Upper lobe of left lung (tissue), 4 donors: Measurements from ENCODE around the gene H2AZ2.
"Not testable (repeated sequence)": the region's sequence is repeated elsewhere in the genome, so short reads cannot be mapped to it uniquely, and the experiment has no call there.

Experiments
- EP300 ChIP-seq, 4 donors: sonication (generic); formaldehyde crosslinking; IDR thresholded peaks; one replicate each; pipeline ENCODE4 v1.5.1; 2017; ENCODE audit warnings: antibody characterized with exemption in 4 of 4, control low read depth in 2 of 4
- POLR2A ChIP-seq, 4 donors: fragments of 450-650 bp; IDR thresholded peaks; one replicate each; pipeline ENCODE4 v1.5.1; 2016 to 2017; ENCODE audit warnings: antibody characterized with exemption in 4 of 4, mild to moderate bottlenecking in 2 of 4
- POLR2AphosphoS5 ChIP-seq, 2 donors: sonication (generic); formaldehyde crosslinking; IDR thresholded peaks; one replicate each; pipeline ENCODE4 v1.5.1; 2017; ENCODE audit warnings: antibody characterized with exemption in 2 of 2
- TF ChIP-seq, protein P1 (sequence below), 6 experiments: fragments of 450-650 bp in 4 of 6; fragments of 200-600 bp in 2 of 6; sonication (generic) in 2 of 6; IDR thresholded peaks; one replicate each; pipeline ENCODE4 v1.5.1; 2016 to 2019; ENCODE audit warnings: antibody characterized with exemption in 6 of 6

DNA sequence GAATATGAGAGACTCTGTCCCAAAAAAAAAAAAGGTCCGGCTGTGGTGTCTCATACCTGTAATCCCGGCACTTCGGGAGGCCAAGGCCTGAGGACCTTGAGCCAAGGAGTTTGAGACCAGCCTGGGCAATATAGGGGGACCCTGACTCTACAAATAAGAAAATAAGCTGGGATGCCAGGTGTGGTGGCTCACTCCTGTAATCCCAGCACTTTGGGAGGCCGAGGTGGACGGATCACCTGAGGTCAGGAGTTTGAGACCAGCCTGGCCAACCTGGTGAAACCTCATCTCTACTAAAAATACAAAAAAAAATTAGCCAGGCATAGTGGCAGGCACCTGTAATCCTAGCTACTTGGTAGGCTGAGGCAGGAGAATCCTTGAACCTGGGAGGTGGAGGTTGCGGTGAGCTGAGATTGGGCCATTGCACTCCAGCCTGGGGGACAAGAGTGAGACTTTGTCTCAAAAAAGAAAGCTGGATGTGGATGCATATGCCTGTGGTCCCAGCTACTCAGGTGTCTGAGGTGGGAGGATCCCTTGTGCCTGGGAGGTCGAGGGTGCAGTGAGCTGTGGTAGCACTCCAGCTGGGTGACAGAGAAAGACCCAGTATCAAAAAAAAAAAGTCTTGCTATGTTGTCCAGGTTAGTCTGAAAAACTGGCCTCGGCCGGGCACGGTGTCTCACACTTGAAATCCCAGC, 43.9 kb downstream of the H2AZ2 start:
- TF ChIP-seq POLR2A, POLR2AphosphoS5, EP300 (IDR thresholded peaks at IDR 0.05): not testable (repeated sequence)
- TF ChIP-seq, protein P1, sequence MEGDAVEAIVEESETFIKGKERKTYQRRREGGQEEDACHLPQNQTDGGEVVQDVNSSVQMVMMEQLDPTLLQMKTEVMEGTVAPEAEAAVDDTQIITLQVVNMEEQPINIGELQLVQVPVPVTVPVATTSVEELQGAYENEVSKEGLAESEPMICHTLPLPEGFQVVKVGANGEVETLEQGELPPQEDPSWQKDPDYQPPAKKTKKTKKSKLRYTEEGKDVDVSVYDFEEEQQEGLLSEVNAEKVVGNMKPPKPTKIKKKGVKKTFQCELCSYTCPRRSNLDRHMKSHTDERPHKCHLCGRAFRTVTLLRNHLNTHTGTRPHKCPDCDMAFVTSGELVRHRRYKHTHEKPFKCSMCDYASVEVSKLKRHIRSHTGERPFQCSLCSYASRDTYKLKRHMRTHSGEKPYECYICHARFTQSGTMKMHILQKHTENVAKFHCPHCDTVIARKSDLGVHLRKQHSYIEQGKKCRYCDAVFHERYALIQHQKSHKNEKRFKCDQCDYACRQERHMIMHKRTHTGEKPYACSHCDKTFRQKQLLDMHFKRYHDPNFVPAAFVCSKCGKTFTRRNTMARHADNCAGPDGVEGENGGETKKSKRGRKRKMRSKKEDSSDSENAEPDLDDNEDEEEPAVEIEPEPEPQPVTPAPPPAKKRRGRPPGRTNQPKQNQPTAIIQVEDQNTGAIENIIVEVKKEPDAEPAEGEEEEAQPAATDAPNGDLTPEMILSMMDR (IDR thresholded peaks at IDR 0.05), result not testable (repeated sequence)
